ENCODE measurements around the gene MORN4.
A peak's percentile ranks its signal among the peaks of the same experiment; 100 is the strongest.
"Not testable (repeated sequence)": the region's sequence is repeated elsewhere in the genome, so short reads cannot be mapped to it uniquely, and the experiment has no call there.

Gene MORN4

DNA sequence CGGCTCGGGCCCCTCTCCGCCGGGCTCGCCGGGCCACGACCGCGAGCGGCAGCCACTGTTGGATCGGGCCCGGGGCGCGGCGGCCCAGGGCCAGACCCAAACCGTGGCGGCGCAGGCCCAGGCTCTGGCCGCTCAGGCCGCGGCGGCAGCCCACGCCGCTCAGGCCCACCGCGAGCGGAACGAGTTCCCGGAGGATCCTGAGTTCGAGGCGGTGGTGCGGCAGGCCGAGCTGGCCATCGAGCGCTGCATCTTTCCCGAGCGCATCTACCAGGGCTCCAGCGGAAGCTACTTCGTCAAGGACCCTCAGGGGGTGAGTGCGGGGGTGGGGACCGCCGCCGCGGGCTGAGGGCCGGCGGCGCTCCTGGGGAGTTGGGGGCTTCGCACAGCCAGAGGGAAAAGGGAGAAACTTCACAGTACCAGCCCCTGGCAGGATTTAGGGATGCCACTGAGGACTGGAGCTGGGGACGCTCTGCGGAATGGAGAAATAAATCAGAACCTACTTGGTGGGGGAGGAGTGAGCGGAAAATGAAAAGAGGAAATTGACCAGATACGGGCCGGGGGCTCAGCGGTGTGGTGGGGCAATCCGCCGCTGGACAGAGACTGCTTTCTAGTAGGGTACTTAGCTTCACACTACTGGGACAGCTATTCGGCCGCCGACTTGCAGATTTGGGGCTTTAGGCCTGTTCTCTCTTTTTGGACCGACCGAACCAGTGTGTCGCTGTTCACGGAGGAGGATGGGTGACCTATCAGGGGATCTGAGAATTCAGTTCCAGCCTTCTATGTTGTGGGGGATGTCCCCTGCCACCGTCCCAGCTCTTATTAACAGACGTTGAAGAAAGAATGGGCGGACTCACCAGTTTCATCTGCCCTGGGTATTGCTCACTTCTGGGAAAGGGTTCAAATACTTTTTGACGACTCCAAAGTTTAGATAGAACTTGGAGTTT is 7.8 kb upstream of the MORN4 start:
- no peak for DNase-seq

DNA sequence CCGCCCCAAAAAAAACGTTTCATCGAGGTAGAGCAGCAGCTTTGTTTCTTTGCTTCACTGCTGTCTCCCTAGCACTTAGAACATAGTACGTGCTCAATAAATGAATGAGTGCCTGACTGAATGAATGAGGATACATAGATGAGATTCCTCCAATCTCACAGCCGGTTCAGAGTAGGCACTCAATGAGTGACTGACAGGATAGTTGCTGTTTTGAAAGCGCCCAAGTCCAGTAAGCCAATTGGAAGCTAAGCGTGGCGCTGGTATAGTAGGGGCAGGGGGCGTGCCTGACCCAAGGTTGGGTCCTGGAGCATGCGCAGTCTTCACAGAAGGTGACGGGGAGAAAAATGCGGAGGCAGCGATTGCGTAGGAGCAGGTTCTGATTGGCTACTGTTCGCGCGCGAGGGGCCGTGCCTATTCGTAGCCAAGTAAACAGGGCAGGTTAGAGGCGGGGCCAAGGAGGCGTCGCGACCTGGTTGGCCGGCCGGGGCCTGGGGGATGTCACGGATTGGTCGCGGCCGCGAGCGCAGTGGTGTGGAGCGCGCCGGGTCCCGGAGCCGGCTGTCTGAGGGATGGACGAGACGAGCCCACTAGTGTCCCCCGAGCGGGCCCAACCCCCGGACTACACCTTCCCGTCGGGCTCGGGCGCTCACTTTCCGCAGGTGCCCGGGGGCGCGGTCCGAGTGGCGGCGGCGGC is 7.0 kb upstream of the MORN4 start, which contains the start of gene PI4K2A:
Gene PI4K2A (plus strand): TSS at position 498 of the 694 bp plus-strand sequence. CDS start 72 bp downstream, at position 570.
- DNase-seq = peak; percentile 98

- DNase-seq = not testable (repeated sequence)
Measured at GRCh38 chr10:97639090-97639489, 5.8 kb upstream of the MORN4 start.

- DNase-seq = no peak
Measured at GRCh38 chr10:97635577-97635976, 2.3 kb upstream of the MORN4 start.

- DNase-seq = no peak
Measured at GRCh38 chr10:97633921-97634320, 621 bp upstream of the MORN4 start.

DNA sequence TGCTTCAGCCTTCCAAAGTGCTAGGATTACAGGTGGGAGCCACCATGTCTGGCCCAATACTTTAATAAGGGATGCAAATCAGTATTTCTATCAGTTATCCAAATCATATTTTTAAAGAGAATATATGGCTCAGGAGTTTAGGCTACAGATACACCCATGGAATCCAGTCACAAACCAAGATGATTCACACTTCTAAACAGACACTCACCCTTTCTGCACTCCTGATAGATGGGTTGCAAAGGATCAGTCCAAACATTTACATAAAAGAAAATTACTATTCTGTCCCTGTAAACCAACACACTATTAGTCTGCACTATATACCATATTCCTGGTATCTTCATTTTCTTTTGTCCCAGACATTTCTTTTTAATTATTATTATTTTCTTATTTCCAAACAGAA is 2.2 kb downstream of the MORN4 start:
- no peak for DNase-seq

DNA sequence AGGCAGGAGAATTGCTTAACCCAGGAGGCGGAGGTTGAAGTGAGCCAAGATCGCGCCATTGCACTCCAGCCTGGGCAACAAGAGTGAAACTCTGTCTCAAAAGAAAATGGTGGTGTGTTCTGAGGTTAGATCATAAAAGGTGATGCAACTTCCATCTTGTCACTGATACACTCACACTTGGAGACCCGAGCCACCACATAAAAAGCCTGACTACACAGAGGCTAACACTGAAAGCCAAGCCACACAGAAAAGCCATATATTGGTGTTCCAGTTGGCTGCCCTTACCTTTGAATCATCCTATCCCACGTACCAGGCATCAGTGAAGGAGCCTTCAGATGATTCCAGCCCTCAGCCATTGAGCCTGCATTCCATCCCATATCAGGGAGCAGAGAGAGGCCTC is 4.0 kb downstream of the MORN4 start:
- DNase-seq = no peak

GRCh38 chr10:97628228-97628627 is 5.1 kb downstream of the MORN4 start:
- DNase-seq = no peak

- no peak for DNase-seq
Measured at GRCh38 chr10:97627731-97628130, 5.6 kb downstream of the MORN4 start.

GRCh38 chr10:97623277-97623676 is 10.0 kb downstream of the MORN4 start:
- DNase-seq = no peak

DNA sequence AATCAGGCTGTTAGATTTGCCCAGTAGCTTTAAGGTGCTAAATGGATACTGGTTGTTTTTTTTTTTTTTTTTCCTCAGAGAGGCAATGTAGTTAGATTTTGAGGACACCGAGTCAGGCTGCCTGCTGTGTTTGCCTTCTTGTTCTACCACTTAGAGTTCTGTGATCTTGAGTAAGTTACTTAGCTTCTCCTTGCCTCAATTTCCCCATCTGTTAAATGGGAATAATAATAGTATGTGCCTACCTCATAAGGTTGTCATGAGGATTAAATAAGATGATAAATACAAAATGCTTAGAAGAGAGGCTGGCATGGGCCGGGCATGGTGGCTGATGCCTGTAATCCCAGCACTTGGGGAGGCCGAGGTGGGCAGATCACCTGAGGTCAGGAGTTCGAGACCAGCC is 14.6 kb downstream of the MORN4 start:
- no peak for DNase-seq

DNA sequence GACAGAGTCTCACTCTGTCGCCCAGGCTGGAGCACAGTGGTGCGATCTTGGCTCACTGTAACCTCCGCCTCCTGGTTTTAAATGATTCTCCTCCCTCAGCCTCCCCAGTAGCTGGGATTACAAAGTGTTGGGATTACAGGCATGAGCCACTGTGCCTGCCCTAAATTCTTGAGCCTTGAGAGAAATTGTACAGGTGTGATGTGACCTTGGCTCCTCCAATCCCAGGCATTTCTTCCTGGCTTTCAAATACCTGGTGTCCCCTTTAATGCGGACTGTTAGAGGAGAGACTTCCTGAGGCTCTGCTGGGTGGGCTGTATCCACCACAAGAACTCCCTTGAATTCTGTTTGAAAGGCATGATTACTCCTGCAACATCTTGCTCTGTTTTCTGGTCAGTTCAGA is 15.0 kb downstream of the MORN4 start:
- DNase-seq = no peak

GRCh38 chr10:97612386-97612785 is 20.9 kb downstream of the MORN4 start:
- DNase-seq = no peak

DNA sequence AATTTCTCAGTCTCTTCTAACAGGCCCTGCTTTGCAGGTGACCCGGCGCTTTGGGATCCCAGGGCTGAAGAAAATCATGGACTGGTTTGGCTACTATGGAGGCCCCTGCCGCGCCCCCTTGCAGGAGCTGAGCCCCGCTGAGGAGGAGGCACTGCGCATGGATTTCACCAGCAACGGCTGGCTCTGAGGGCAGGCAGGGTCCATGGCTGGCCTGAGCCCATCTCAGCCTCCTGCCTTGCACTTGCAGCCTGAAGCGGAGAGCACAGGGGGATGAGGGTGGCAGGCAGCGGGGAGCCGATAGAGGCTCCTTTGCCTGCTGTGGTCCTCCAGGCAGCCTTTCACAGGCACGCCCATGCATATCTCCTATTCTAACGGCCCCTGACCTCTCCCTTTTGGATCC is 21.8 kb downstream of the MORN4 start:
- DNase-seq = no peak

DNA sequence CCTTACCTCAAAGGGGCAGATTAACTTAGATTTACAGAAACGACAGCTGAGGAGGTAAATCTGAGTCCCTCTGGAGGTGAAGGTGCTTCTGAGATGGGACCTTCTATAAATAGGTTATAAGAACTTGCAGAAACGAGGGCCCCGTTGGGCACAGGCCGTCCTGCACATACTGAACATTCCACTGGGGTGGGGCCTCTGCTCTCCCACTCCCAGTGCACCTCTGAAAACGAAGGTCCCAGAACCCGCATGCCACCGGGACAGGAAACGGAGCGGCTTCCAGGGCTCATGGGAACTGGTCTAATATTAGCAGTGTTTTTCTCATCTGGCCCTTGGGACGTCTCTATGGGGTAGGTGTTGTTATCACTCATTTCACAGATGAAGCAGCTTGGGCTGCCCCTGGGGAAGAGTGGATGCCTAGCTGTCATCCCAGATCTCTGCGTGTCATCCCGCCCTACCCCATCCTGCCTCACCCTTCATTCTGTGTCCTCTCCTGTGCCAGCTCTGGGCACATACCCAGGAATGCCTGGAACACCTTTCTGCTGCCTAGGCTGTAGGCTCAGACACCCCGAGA is 24.2 kb downstream of the MORN4 start:
- no peak for DNase-seq

- DNase-seq = no peak
Measured at GRCh38 chr10:97607095-97607636, 26.1 kb downstream of the MORN4 start.

GRCh38 chr10:97601268-97602215 is 31.8 kb downstream of the MORN4 start:
- no peak for DNase-seq

DNA sequence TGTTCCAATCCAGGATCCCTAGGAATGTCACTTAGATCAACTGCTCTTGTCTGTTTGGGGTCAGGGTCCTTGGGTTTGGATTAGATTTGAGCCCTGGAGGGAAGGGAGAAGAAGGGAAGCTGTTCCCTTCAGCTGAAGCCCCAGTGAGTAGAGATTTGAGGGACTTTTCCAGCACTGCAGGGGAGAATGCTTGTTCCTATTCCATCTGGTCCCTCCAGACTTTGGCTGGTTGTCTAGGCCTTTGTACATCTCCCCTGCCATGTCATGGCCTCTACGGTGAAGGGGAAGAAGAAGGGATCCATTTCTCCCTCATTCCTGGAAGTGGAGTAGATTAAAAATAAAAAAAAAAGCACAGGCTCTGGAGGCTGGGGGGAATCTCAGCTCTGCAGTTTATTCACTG is 32.7 kb downstream of the MORN4 start:
- DNase-seq = no peak

GRCh38 chr10:97599272-97599619 is 34.1 kb downstream of the MORN4 start:
- DNase-seq = no peak

DNA sequence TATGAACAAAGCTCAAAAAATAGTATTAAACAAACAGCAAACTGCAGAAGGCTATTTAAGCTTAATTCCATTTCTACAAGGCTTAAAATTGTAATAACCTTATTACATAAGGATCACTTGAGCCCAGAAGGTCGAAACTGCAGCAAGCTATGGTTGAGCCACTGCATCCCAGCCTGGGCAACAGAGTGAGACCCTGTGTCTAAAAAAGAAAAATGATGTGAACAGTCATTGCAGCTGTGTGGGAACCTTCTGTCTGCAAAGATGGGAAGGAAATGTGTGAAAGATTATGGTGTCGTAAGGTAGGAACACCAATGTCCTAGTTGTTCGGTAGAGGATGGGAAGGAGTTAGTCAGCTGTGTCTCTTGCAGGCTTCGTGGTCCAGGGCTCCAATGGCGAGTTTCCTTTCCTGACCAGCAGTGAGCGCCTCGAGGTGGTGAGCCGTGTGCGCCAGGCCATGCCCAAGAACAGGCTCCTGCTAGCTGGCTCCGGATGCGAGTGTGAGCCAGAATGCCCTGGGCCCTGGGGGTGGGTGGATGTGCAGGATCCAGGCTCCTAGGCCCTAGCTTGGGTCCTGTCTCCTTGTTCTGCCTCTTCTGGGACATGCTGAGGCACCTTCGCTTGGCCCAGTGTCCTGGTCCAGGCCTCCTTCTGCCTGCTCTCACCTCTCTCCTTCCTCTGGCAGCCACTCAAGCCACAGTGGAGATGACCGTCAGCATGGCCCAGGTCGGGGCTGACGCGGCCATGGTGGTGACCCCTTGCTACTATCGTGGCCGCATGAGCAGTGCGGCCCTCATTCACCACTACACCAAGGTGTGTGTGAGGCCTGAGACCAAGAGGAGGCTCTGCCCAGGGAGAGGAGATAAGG is 34.7 kb downstream of the MORN4 start:
- DNase-seq = no peak

DNA sequence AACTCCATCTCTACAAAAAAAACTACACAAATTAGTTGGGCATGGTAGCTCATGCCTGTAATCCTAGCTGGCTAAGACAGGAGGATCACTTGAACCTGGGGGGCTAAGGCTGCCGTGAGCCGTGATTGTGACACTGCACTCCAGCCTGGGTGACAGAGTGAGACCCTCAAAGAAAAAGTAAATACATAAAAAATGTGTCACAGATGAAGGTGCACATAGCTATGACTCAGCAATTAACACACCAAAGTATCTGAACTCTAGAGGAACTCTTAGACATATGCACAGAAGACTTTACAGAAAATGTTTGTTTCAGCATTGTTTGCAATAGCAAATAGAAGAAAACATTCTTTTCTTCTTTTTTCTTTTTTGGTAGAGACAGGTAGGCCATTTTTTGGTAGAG is 35.5 kb downstream of the MORN4 start:
- DNase-seq = no peak
